Esophagus muscularis mucosa (tissue), 4 donors: ENCODE measurements around the gene PRIM1. TPM values are rescaled to one million over a fixed set of nuclear protein-coding genes. Genes with fewer than 3 reads are reported as not detected.
A peak's percentile ranks its signal among the peaks of the same experiment; 100 is the strongest.

Experiments
- DNase-seq: peaks from one replicate; pipeline ENCODE4 v3.0.0-alpha.2; 2017; ENCODE audit errors: extremely low spot score
- H3K27ac ChIP-seq, 4 donors: fragments of 200-600 bp; sonication (generic); replicated peaks in 1 of 4; 1 replicate in 3 of 4; 2 replicates in 1 of 4; pipeline ENCODE4 v1.5.1; 2016 to 2019; ENCODE audit warnings: mild to moderate bottlenecking in 1 of 4
- H3K27me3 ChIP-seq, 4 donors: fragments of 200-600 bp; sonication (generic); one replicate each; pipeline versions ENCODE4 v1.5.1 to v1.6.0; 2016 to 2019
- H3K36me3 ChIP-seq, 4 donors: fragments of 200-600 bp; sonication (generic); one replicate each; pipeline ENCODE4 v1.5.1; 2016 to 2019
- H3K4me1 ChIP-seq, 4 donors: fragments of 200-600 bp; sonication (generic); one replicate each; pipeline ENCODE4 v1.5.1; 2016 to 2019
- H3K4me3 ChIP-seq, 4 donors: fragments of 200-600 bp; sonication (generic); 1 replicate in 2 of 4; 2 replicates in 2 of 4; pipeline ENCODE4 v1.5.1; 2016 to 2019; ENCODE audit warnings: mild to moderate bottlenecking in 4 of 4, moderate library complexity in 1 of 4
- H3K9me3 ChIP-seq, 4 donors: fragments of 200-600 bp; sonication (generic); 1 replicate in 3 of 4; 2 replicates in 1 of 4; pipeline ENCODE4 v1.5.1; 2016 to 2019
- EP300 ChIP-seq: sonication (generic); formaldehyde crosslinking; IDR thresholded peaks from one replicate; pipeline ENCODE4 v1.6.1; 2017; ENCODE audit warnings: antibody characterized with exemption
- POLR2A ChIP-seq: fragments of 450-650 bp; IDR thresholded peaks from one replicate; pipeline ENCODE4 v1.6.1; 2017; ENCODE audit warnings: antibody characterized with exemption, moderate library complexity, mild to moderate bottlenecking, low read depth
- POLR2AphosphoS5 ChIP-seq, 2 donors: sonication (generic); formaldehyde crosslinking; IDR thresholded peaks; one replicate each; pipeline ENCODE4 v1.6.1; 2017; ENCODE audit warnings: antibody characterized with exemption in 2 of 2
- WGBS: methylation state at CpG from one replicate; pipeline ENCODE4 v1.1.5; 2018; 5-methylcytosine and 5-hydroxymethylcytosine counted together
- intact Hi-C: fragments of 100-400 bp; cut with DNase I; formaldehyde crosslinking; loops from one replicate; pipeline ENCODE4 v1.15.1; 2023
- total RNA-seq, 4 donors: library from RNA; depleted of rRNA; stranded (reverse); fragments of >200 nt; gene quantifications; one replicate each; pipeline versions ENCODE4 v1.1.0 to v1.2.1, GENCODE V29; 2016
- TF ChIP-seq, protein P1 (sequence below), 3 experiments: fragments of 200-600 bp in 2 of 3; fragments of 450-650 bp in 1 of 3; sonication (generic) in 2 of 3; IDR thresholded peaks; one replicate each; pipeline ENCODE4 v1.5.1; 2017 to 2019; ENCODE audit warnings: antibody characterized with exemption in 3 of 3, mild to moderate bottlenecking in 2 of 3, moderate library complexity in 1 of 3

PRIM1 gene
- total RNA-seq, 4 donors from 2014 or later = 2.2 to 4.2 (median 3.2) TPM

GRCh38 chr12:56718636-56719035 lies 33.5 kb downstream of the PRIM1 start:
- H3K27ac ChIP-seq = no peak overlapping the region
- no peaks in the 10 kb centered on the region for H3K27me3 ChIP-seq
- intact Hi-C loops = no loop called here
- H3K36me3 ChIP-seq = peaks cover 21 to 81% (median 62%) of the 10 kb centered on the region in 4 donors
- no peak for DNase-seq
- WGBS = 50% methylated on average over 4 of the region's 4 CpGs
- no peaks in the 10 kb centered on the region for H3K9me3 ChIP-seq
- H3K4me1 ChIP-seq = peaks cover 73 to 90% (median 83%) of the 10 kb centered on the region in 4 donors
- H3K4me3 ChIP-seq = no peak overlapping the region
- TF ChIP-seq EP300 = no peak
- TF ChIP-seq, protein P1, sequence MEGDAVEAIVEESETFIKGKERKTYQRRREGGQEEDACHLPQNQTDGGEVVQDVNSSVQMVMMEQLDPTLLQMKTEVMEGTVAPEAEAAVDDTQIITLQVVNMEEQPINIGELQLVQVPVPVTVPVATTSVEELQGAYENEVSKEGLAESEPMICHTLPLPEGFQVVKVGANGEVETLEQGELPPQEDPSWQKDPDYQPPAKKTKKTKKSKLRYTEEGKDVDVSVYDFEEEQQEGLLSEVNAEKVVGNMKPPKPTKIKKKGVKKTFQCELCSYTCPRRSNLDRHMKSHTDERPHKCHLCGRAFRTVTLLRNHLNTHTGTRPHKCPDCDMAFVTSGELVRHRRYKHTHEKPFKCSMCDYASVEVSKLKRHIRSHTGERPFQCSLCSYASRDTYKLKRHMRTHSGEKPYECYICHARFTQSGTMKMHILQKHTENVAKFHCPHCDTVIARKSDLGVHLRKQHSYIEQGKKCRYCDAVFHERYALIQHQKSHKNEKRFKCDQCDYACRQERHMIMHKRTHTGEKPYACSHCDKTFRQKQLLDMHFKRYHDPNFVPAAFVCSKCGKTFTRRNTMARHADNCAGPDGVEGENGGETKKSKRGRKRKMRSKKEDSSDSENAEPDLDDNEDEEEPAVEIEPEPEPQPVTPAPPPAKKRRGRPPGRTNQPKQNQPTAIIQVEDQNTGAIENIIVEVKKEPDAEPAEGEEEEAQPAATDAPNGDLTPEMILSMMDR (IDR thresholded peaks at IDR 0.05) = no peak
- TF ChIP-seq POLR2AphosphoS5 (IDR thresholded peaks at IDR 0.05) = no peak
- no peak for TF ChIP-seq POLR2A

DNA sequence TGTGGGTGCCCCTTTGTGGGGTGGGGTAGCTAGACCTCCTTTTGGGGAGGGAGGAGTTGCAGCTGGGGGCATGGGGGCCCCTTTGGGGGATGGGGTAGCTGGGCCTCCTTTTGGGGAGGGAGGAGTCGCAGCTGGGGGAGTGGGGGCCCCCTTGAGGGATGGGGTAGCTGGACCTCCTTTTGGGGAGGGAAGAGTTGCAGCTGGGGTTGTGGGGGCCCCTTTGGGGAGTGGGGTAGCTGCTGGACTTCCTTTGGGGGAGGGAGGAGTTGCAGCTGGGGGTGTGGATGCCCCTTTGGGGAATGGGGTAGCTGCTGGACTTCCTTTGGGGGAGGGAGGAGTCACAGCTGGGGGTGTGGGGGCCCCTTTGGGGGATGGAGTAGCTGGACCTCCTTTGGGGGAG lies 34.0 kb downstream of the PRIM1 start:
- WGBS = 100% methylated on average over 1 of the region's 1 CpG
- Histone ChIP-seq H3K9me3 (no peaks in the 10 kb centered on the region), H3K36me3 (peaks cover 26 to 86% (median 66%) of the 10 kb centered on the region in 4 donors), H3K27me3 (no peaks in the 10 kb centered on the region), H3K4me1 (peaks cover 68 to 86% (median 79%) of the 10 kb centered on the region in 4 donors), H3K27ac (no peak overlapping the region), H3K4me3 (no peak overlapping the region)
- TF ChIP-seq POLR2A (no peak), POLR2AphosphoS5 (IDR thresholded peaks at IDR 0.05) (no peak), EP300 (no peak)
- TF ChIP-seq, protein P1 (IDR thresholded peaks at IDR 0.05) = no peak
- intact Hi-C loops = no loop called here
- no peak for DNase-seq

DNA sequence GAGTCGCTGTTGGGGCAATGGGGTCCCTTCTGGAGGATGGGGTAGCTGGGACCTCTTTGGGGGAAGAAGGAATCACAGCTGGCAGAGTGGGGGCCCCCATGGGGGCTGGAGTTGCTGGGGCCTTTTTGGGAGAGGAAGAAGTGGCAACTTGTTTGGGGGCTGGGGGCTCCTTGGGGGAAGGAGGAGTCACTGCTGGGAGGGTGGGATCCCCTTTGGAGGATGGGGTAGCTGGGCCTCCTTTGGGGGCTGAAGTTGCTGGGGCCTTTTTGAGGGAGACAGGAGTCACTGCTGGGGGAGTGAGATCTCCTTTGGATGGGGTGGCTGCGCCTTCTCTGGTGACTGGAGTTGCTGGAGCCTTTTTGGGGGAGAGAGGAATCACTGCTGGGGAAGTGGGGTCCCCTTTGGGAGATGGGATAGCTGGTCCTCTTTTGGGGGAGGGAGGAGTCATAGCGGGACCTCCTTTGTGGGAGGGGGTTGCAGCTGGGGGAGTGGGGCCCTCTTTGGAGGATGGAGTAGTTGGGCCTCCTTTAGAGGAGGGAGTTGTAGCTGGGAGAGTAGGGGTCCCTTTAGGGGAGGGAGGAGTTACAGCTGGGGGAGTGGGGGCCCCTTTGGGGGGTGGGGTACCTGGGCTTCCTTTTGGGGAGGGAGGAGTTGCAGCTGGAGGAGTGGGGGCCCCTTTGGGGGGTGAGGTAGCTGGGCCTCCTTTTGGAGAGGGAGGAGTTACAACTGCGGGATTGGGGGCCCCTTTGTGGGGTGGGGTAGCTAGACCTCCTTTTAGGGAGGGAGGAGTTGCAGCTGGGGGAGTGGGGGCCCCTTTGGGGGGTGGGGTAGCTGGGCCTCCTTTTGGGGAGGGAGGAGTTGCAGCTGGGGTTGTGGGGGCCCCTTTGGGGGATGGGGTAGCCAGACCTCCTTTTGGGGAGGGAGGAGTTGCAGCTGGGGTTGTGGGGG lies 34.9 kb downstream of the PRIM1 start:
- no peak for DNase-seq
- Histone ChIP-seq H3K9me3 (no peaks in the 10 kb centered on the region), H3K36me3 (peaks cover 35 to 91% (median 76%) of the 10 kb centered on the region in 4 donors), H3K4me1 (peaks cover 59 to 76% (median 69%) of the 10 kb centered on the region in 4 donors), H3K27me3 (no peaks in the 10 kb centered on the region), H3K27ac (peak overlapping the region in 2 of 4 donors; percentile 1 to 8), H3K4me3 (no peak overlapping the region)
- WGBS = 64% methylated on average over 4 of the region's 4 CpGs
- intact Hi-C loops = no loop called here
- TF ChIP-seq EP300 (no peak), POLR2A (no peak), POLR2AphosphoS5 (IDR thresholded peaks at IDR 0.05) (no peak)
- TF ChIP-seq, protein P1 (IDR thresholded peaks at IDR 0.05) = no peak

- 38% methylated on average over 1 of the region's 1 CpG for WGBS
- no peak for DNase-seq
- peak overlapping the region in 1 of 4 donors; percentile 1 for H3K27ac ChIP-seq
- TF ChIP-seq POLR2AphosphoS5 (IDR thresholded peaks at IDR 0.05) = no peak
- no peak for TF ChIP-seq EP300
- no peak for TF ChIP-seq POLR2A
- TF ChIP-seq, protein P1 (IDR thresholded peaks at IDR 0.05) = no peak
- peaks cover 51 to 69% (median 62%) of the 10 kb centered on the region in 4 donors for H3K4me1 ChIP-seq
- H3K27me3 ChIP-seq = no peaks in the 10 kb centered on the region
- intact Hi-C loops = no loop called here
- H3K9me3 ChIP-seq = no peaks in the 10 kb centered on the region
- no peak overlapping the region for H3K4me3 ChIP-seq
- peaks cover 39 to 97% (median 80%) of the 10 kb centered on the region in 4 donors for H3K36me3 ChIP-seq
These were observed 35.7 kb downstream of the PRIM1 start for GRCh38 chr12:56716458-56716857.
